H1 (cell line): Measurements from ENCODE around the gene ASS1. TPM values are rescaled to one million over a fixed set of nuclear protein-coding genes. Genes with fewer than 3 reads are reported as not detected.

Experiments used
- CTCF ChIA-PET: fragments of 300-600 bp; sonication (Branson Sonifier 250); formaldehyde crosslinking; loops from one replicate; lab custom pipeline; 2021; ENCODE audit not compliant: partially characterized antibody; lab: Charles Lee
- POLR2A ChIA-PET: fragments of 300-600 bp; sonication (Branson Sonifier 250); formaldehyde crosslinking; loops from one replicate; lab custom pipeline; 2021; ENCODE audit warnings: inconsistent platforms; ENCODE audit not compliant: partially characterized antibody; lab: Charles Lee
- DNase-seq, 2 experiments: peaks; one replicate each; pipeline versions ENCODE4 v3.0.0 to v3.0.0-alpha.2; 2010 to 2022; ENCODE audit warnings: low spot score in 2 of 2, low read depth in 1 of 2, mixed read lengths in 1 of 2
- FAIRE-seq: peaks from 2 replicates; lab custom pipeline; 2011; peaks lifted over from hg19 to GRCh38; lab: Jason Lieb, UNC
- H2AFZ ChIP-seq: 2 replicates; pipeline ENCODE4 v1.8.1; 2012; ENCODE audit warnings: low read length, inconsistent platforms
- H2AK5ac ChIP-seq: 2 replicates; pipeline ENCODE4 v1.6.1; 2013; ENCODE audit warnings: low read depth, low read length
- H2BK120ac ChIP-seq: replicated peaks from 2 replicates; pipeline ENCODE3; 2013; ENCODE audit warnings: low read depth, low read length, inconsistent platforms
- H2BK12ac ChIP-seq: 2 replicates; pipeline ENCODE4 v1.6.1; 2013; ENCODE audit warnings: low read depth, low read length
- H2BK15ac ChIP-seq: 2 replicates; pipeline ENCODE4 v1.6.1; 2013; ENCODE audit warnings: low read length
- H2BK20ac ChIP-seq: 2 replicates; pipeline ENCODE4 v1.6.1; 2013; ENCODE audit warnings: low read length
- H2BK5ac ChIP-seq: 2 replicates; pipeline ENCODE4 v1.6.1; 2013; ENCODE audit warnings: low read depth, low read length
- H3K14ac ChIP-seq: 2 replicates; pipeline ENCODE4 v1.6.1; 2013; ENCODE audit warnings: inconsistent platforms; ENCODE audit not compliant: insufficient read length
- H3K18ac ChIP-seq: 2 replicates; pipeline ENCODE4 v1.6.1; 2013; ENCODE audit warnings: low read length; ENCODE audit errors: extremely low read depth
- H3K23ac ChIP-seq: 2 replicates; pipeline ENCODE4 v1.6.1; 2013; ENCODE audit warnings: inconsistent platforms; ENCODE audit not compliant: insufficient read length
- H3K23me2 ChIP-seq: 2 replicates; pipeline ENCODE4 v1.6.1; 2013; ENCODE audit warnings: low read depth, low read length
- H3K27ac ChIP-seq: 2 replicates; pipeline ENCODE4 v1.6.1; 2011; ENCODE audit warnings: low read depth, low read length, inconsistent platforms
- H3K27me3 ChIP-seq, 4 experiments: replicated peaks in 1 of 4; 1 replicate in 1 of 4; 2 replicates in 3 of 4; pipeline versions ENCODE4 v1.6.1 to v1.8.1; 2011 to 2013; ENCODE audit warnings: low read length in 3 of 4, mild to moderate bottlenecking in 3 of 4, inconsistent platforms in 2 of 4, mixed read lengths in 2 of 4, moderate library complexity in 1 of 4; ENCODE audit not compliant: control insufficient read depth in 3 of 4, insufficient read depth in 3 of 4; ENCODE audit errors: extremely low read depth in 1 of 4
- H3K36me3 ChIP-seq, 4 experiments: 2 replicates each; pipeline versions ENCODE4 v1.6.1 to v1.8.1; 2011 to 2013; ENCODE audit warnings: mild to moderate bottlenecking in 4 of 4, low read length in 3 of 4, moderate library complexity in 2 of 4, control low read depth in 1 of 4, inconsistent platforms in 1 of 4; ENCODE audit not compliant: insufficient read depth in 4 of 4, control insufficient read depth in 2 of 4
- H3K4ac ChIP-seq: replicated peaks from 2 replicates; pipeline ENCODE3; 2013; ENCODE audit warnings: low read length, low read depth, mixed read lengths, inconsistent platforms; ENCODE audit not compliant: insufficient read length
- H3K4me1 ChIP-seq, 4 experiments: replicated peaks in 1 of 4; 1 replicate in 1 of 4; 2 replicates in 3 of 4; pipeline versions ENCODE4 v1.6.1 to v1.8.1; 2011 to 2013; ENCODE audit warnings: low read length in 3 of 4, inconsistent platforms in 2 of 4, mixed read lengths in 1 of 4; ENCODE audit not compliant: insufficient read depth in 4 of 4, control insufficient read depth in 3 of 4
- H3K4me2 ChIP-seq, 2 experiments: 2 replicates each; pipeline versions ENCODE4 v1.6.1 to v1.8.1; 2011 to 2013; ENCODE audit warnings: low read depth in 2 of 2, low read length in 2 of 2, control low read depth in 1 of 2, inconsistent platforms in 1 of 2, mild to moderate bottlenecking in 1 of 2; ENCODE audit not compliant: insufficient read depth in 1 of 2
- H3K4me3 ChIP-seq, 4 experiments: fragments of 200-600, 300-600 bp in 1 of 4; sonication (generic), shearing (Covaris generic), sonication (Bioruptor Twin) in 1 of 4; 2 replicates each; pipeline versions ENCODE4 v1.5.1 to v1.8.1; 2011 to 2016; ENCODE audit warnings: low read length in 4 of 4, low read depth in 3 of 4, control low read depth in 2 of 4, inconsistent platforms in 2 of 4, mild to moderate bottlenecking in 2 of 4, mixed read lengths in 1 of 4, moderate library complexity in 1 of 4; ENCODE audit not compliant: insufficient read depth in 2 of 4; ENCODE audit errors: extremely low read depth in 1 of 4
- H3K56ac ChIP-seq: replicated peaks from 2 replicates; pipeline ENCODE3; 2013; ENCODE audit warnings: low read depth, mild to moderate bottlenecking, mixed read lengths, low read length, inconsistent platforms; ENCODE audit not compliant: insufficient read length
- H3K79me1 ChIP-seq: 2 replicates; pipeline ENCODE4 v1.6.1; 2013; ENCODE audit warnings: low read depth, low read length, control low read depth
- H3K79me2 ChIP-seq, 2 experiments: 2 replicates each; pipeline versions ENCODE4 v1.6.1 to v1.8.1; 2012 to 2013; ENCODE audit warnings: low read length in 2 of 2, mild to moderate bottlenecking in 2 of 2, inconsistent platforms in 1 of 2; ENCODE audit not compliant: insufficient read depth in 2 of 2, control insufficient read depth in 1 of 2
- H3K9ac ChIP-seq, 4 experiments: replicated peaks in 1 of 4; 1 replicate in 1 of 4; 2 replicates in 3 of 4; pipeline versions ENCODE4 v1.6.1 to v1.8.1; 2011 to 2013; ENCODE audit warnings: low read depth in 3 of 4, low read length in 3 of 4, control low read depth in 2 of 4, mild to moderate bottlenecking in 2 of 4, moderate library complexity in 2 of 4, inconsistent platforms in 1 of 4; ENCODE audit errors: extremely low read depth in 1 of 4
- H3K9me3 ChIP-seq, 2 experiments: 2 replicates each; pipeline versions ENCODE4 v1.6.1 to v1.8.1; 2012 to 2013; ENCODE audit warnings: mild to moderate bottlenecking in 2 of 2, moderate library complexity in 2 of 2, control low read depth in 1 of 2, inconsistent platforms in 1 of 2, low read depth in 1 of 2, low read length in 1 of 2, mixed read lengths in 1 of 2; ENCODE audit not compliant: insufficient read depth in 2 of 2
- H4K20me1 ChIP-seq, 2 experiments: replicated peaks in 1 of 2; 2 replicates each; pipeline versions ENCODE3 to v1.8.1; 2011 to 2013; ENCODE audit warnings: inconsistent platforms in 2 of 2, low read length in 2 of 2, mild to moderate bottlenecking in 1 of 2; ENCODE audit not compliant: insufficient read depth in 2 of 2, control insufficient read depth in 1 of 2
- H4K5ac ChIP-seq: 2 replicates; pipeline ENCODE4 v1.6.1; 2013; ENCODE audit warnings: low read length, low read depth, mixed read lengths, inconsistent platforms; ENCODE audit not compliant: insufficient read length
- H4K8ac ChIP-seq: 2 replicates; pipeline ENCODE4 v1.8.0; 2013; ENCODE audit warnings: mild to moderate bottlenecking, moderate library complexity, low read length, inconsistent platforms; ENCODE audit not compliant: insufficient read depth; ENCODE audit errors: extremely low read depth
- H4K91ac ChIP-seq: replicated peaks from 2 replicates; pipeline ENCODE3; 2013; ENCODE audit warnings: low read length, mixed read lengths, inconsistent platforms; ENCODE audit not compliant: insufficient read length
- JUN ChIP-seq: IDR thresholded peaks from 2 replicates; pipeline ENCODE4 v1.6.1; 2011; ENCODE audit warnings: low read depth, mild to moderate bottlenecking, improper control_type of control experiment, low read length
- SAP30 ChIP-seq: fragments of 300-600 bp; sonication (generic); IDR thresholded peaks from 2 replicates; pipeline ENCODE4 v1.7.1; 2012; ENCODE audit warnings: low read length, moderate library complexity, mild to moderate bottlenecking, inconsistent platforms; ENCODE audit not compliant: insufficient read depth, insufficient replicate concordance
- WGBS, 2 experiments: shearing (Covaris generic) in 1 of 2; methylation state at CpG; one replicate each; pipeline versions ENCODE4 v1.1.6 to v1.1.7; 2013 to 2015; ENCODE audit warnings: low lambda C conversion rate in 2 of 2, mixed read lengths in 2 of 2, inconsistent platforms in 1 of 2, low coverage in 1 of 2, missing lambda C conversion rate in 1 of 2; ENCODE audit not compliant: insufficient replicate concordance in 2 of 2, insufficient coverage in 1 of 2, insufficient read length in 1 of 2; ENCODE audit errors: extremely low coverage in 1 of 2, missing lambda C conversion rate in 1 of 2; 5-methylcytosine and 5-hydroxymethylcytosine counted together
- polyA plus RNA-seq, 7 experiments: library from polyadenylated mRNA; depleted of rRNA in 3 of 7; stranded (reverse) in 5 of 7; unstranded in 2 of 7; fragments of >200 nt in 5 of 7; fragments of 200-250 nt in 2 of 7; gene quantifications; 1 replicate in 5 of 7; 2 replicates in 1 of 7; 4 replicates in 1 of 7; pipeline versions ENCODE4 v1.2.1 to v1.2.3, GENCODE V29; 2011 to 2013; ENCODE audit warnings: missing spikeins in 2 of 7, mixed read lengths in 2 of 7
- total RNA-seq: library from RNA; stranded (reverse); fragmentation: NEBNext Ultra II Directional; extraction: Animal tissue kit (Norgen Biotek cat#: 25700); gene quantifications from 2 replicates; pipeline ENCODE4 v1.2.1, GENCODE V29; 2021
- TF ChIP-seq, protein P1 (sequence below): IDR thresholded peaks from 2 replicates; pipeline ENCODE4 v1.6.1; 2012; ENCODE audit warnings: inconsistent platforms

Gene ASS1
- total and polyA plus RNA-seq, 2 of the 8 experiments (the other 6 are each of a cell fraction or from before 2014, with no cell fraction given): 108 to 296 TPM

DNA sequence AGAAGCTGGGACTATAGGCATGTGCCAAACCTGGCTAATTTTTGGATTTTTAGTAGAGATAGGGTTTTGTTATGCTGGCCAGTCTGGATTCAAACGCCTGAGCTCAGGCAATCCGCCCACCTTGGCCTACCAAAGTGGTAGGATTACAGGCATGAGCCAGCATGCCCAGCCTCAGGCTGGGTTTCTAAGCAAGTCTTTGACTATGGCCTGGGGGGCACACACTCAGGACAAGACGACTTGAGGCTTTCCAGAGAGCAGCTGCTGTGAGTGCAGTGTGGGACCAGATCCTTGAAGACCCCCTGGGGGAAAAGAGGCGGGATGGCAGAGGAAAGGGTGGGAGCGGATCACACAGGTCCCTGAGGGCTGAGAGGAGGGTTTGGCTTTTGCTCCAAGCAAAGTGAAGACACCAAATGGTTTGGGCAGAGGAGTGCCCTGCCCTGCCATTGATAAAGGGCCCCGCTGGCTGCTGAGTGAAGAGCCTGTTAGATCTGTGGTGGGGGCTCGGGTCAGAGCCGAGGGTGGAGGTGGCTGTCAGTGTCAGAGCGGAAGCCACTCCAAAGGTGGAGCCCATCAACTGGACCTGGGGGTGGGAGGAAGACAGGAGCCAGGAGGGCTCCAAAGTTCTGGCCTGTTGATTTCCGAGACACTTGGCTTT is 87.8 kb downstream of the ASS1 start:
- Histone ChIP-seq H3K14ac (no peak overlapping the region), H3K56ac (no peak overlapping the region), H3K23ac (no peak overlapping the region), H3K18ac (no peak overlapping the region; the same call in 1 of the 2 replicates), H3K23me2 (0 out of 2 replicates have a peak, but pooled peaks cover 3% of the 10 kb centered on the region), H4K8ac (no peak overlapping the region), H3K36me3 (no peaks in the 10 kb centered on the region; a peak in 1 of 8 replicates), H3K4me1 (peaks cover 0 to 19% (median 9%) of the 10 kb centered on the region in 4 experiments; a peak in 6 of 7 replicates), H2BK5ac (peak overlapping the region; percentile 39; the same call in 1 of the 2 replicates), H3K4me3 (no peak overlapping the region), H3K4ac (no peak overlapping the region), H2BK12ac (no peak overlapping the region), H3K79me2 (no peaks in the 10 kb centered on the region), H4K91ac (no peak overlapping the region), H3K4me2 (no peak overlapping the region), H3K9me3 (no peaks in the 10 kb centered on the region), H2BK120ac (no peak overlapping the region), H2AK5ac (peak overlapping the region; percentile 75; the same call in 1 of the 2 replicates), H2AFZ (no peak overlapping the region), H2BK15ac (peak overlapping the region; percentile 61; the same call in 1 of the 2 replicates), H3K9ac (no peak overlapping the region), H4K5ac (no peak overlapping the region), H4K20me1 (no peaks in the 10 kb centered on the region), H3K27me3 (peaks cover 0 to 18% (median 9%) of the 10 kb centered on the region in 4 experiments; a peak in 3 of 7 replicates), H3K27ac (no peak overlapping the region), H2BK20ac (no peak overlapping the region), H3K79me1 (no peaks in the 10 kb centered on the region)
- WGBS, 2 experiments: 80% methylated on average over 10 of the region's 10 CpGs; no CpG with 5 or more reads in 1 of the 2 experiments
- CTCF ChIA-PET: interaction anchor here (1.1 kb wide), 1 partner anchor 46 kb away, joined by 3 read pairs; no protein-coding TSS in a partner anchor
- FAIRE-seq (no peak), DNase-seq (no peak)
- POLR2A ChIA-PET: interaction anchor here (1.4 kb wide), 1 partner anchor 30 kb away, joined by 5 read pairs; no protein-coding TSS in a partner anchor
- TF ChIP-seq SAP30 (no peak), JUN (no peak)
- TF ChIP-seq, protein P1, sequence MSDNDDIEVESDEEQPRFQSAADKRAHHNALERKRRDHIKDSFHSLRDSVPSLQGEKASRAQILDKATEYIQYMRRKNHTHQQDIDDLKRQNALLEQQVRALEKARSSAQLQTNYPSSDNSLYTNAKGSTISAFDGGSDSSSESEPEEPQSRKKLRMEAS: no peak
